OCI-LY7 (cell line): Measurements from ENCODE around the gene RPS6KA2. TPM values are rescaled to one million over a fixed set of nuclear protein-coding genes. Genes with fewer than 3 reads are reported as not detected.

Experiments
- BruUV-seq: library from RNA; stranded (reverse); fragments of 400-500 nt; replicated peaks from 2 replicates; lab custom pipeline; 2021; lab: Mats Ljungman, UMichigan
- CTCF ChIA-PET: fragments of 300-600 bp; sonication (Branson Sonifier 250); formaldehyde crosslinking; loops from one replicate; lab custom pipeline; 2022; ENCODE audit warnings: antibody characterized with exemption; ENCODE audit not compliant: unreplicated experiment; lab: Charles Lee
- POLR2A ChIA-PET: fragments of 300-600 bp; sonication (Branson Sonifier 250); formaldehyde crosslinking; loops from one replicate; lab custom pipeline; 2022; ENCODE audit warnings: antibody characterized with exemption; lab: Charles Lee
- DNase-seq: peaks from one replicate; pipeline ENCODE4 v3.0.0-alpha.2; 2015; ENCODE audit warnings: low spot score
- H2AFZ ChIP-seq: fragments of 200-600 bp; sonication (generic), shearing (Covaris generic); 2 replicates; pipeline ENCODE4 v1.6.1; 2014; ENCODE audit warnings: mild to moderate bottlenecking, antibody characterized with exemption, low read length, moderate library complexity
- H3K27ac ChIP-seq: fragments of 200-600 bp; sonication (generic); 2 replicates; pipeline ENCODE4 v1.5.1; 2014; ENCODE audit warnings: mixed run types, low read depth, mild to moderate bottlenecking, moderate library complexity, low read length, inconsistent platforms; ENCODE audit not compliant: poor library complexity, severe bottlenecking
- H3K36me3 ChIP-seq: fragments of 200-600 bp; sonication (generic); 2 replicates; pipeline ENCODE4 v1.6.1; 2014; ENCODE audit warnings: mild to moderate bottlenecking, antibody characterized with exemption, low read length, moderate library complexity, mixed read lengths; ENCODE audit not compliant: insufficient read depth
- H3K4me1 ChIP-seq: fragments of 200-600 bp; sonication (generic); 2 replicates; pipeline ENCODE4 v1.5.1; 2014; ENCODE audit warnings: mild to moderate bottlenecking, low read length; ENCODE audit not compliant: insufficient read depth, poor library complexity, severe bottlenecking
- H3K4me2 ChIP-seq: fragments of 200-600 bp; sonication (generic); 2 replicates; pipeline ENCODE4 v1.6.1; 2014; ENCODE audit warnings: mild to moderate bottlenecking, low read length
- H3K4me3 ChIP-seq: fragments of 200-600 bp; sonication (generic); 2 replicates; pipeline ENCODE4 v1.5.1; 2014; ENCODE audit warnings: mild to moderate bottlenecking, low read depth, low read length; ENCODE audit not compliant: poor library complexity, severe bottlenecking
- H3K79me2 ChIP-seq: fragments of 200-600 bp; sonication (generic); 2 replicates; pipeline ENCODE4 v1.6.1; 2016; ENCODE audit warnings: low read depth, mild to moderate bottlenecking, low read length, moderate library complexity, mixed read lengths; ENCODE audit not compliant: insufficient read depth
- H3K9me2 ChIP-seq: fragments of 200-600 bp; sonication (generic); 2 replicates; pipeline ENCODE4 v1.6.1; 2016; ENCODE audit warnings: mild to moderate bottlenecking, low read length, mixed read lengths; ENCODE audit not compliant: insufficient read depth
- H3K9me3 ChIP-seq: fragments of 200-600 bp; sonication (generic); 2 replicates; pipeline ENCODE4 v1.6.1; 2014; ENCODE audit warnings: mild to moderate bottlenecking, mixed run types, low read length, mixed read lengths
- H4K20me1 ChIP-seq: fragments of 200-600 bp; sonication (generic); 2 replicates; pipeline ENCODE4 v1.6.1; 2014; ENCODE audit warnings: mild to moderate bottlenecking, antibody characterized with exemption, low read length, moderate library complexity, mixed read lengths; ENCODE audit not compliant: insufficient read depth
- EZH2phosphoT487 ChIP-seq: fragments of 200-600 bp; sonication (generic); IDR thresholded peaks from 2 replicates; pipeline ENCODE4 v1.6.1; 2018; ENCODE audit warnings: low read depth, borderline replicate concordance, mild to moderate bottlenecking, mixed run types, antibody characterized with exemption, low read length, moderate library complexity, mixed read lengths
- intact Hi-C: fragments of 100-400 bp; cut with micrococcal nuclease; formaldehyde crosslinking; loops from one replicate; pipeline ENCODE4 v1.10.0; 2022; ENCODE audit not compliant: unreplicated experiment
- total RNA-seq, 2 experiments: library from RNA; depleted of rRNA in 1 of 2; stranded (reverse); fragments of >200 nt in 1 of 2; shearing (Covaris generic) in 1 of 2; gene quantifications; 2 replicates each; pipeline ENCODE4 v1.2.3, GENCODE V29; 2014 to 2022
- TF ChIP-seq, protein P1 (sequence below): fragments of 200-600 bp; sonication (generic); conservative IDR thresholded peaks from 2 replicates; pipeline ENCODE4 v1.5.1; 2014; ENCODE audit warnings: mild to moderate bottlenecking, antibody characterized with exemption, low read length, moderate library complexity, mixed read lengths

The RPS6KA2 gene
- total RNA-seq, 2 experiments from 2014 or later: 0.69 to 1.9 TPM

DNA sequence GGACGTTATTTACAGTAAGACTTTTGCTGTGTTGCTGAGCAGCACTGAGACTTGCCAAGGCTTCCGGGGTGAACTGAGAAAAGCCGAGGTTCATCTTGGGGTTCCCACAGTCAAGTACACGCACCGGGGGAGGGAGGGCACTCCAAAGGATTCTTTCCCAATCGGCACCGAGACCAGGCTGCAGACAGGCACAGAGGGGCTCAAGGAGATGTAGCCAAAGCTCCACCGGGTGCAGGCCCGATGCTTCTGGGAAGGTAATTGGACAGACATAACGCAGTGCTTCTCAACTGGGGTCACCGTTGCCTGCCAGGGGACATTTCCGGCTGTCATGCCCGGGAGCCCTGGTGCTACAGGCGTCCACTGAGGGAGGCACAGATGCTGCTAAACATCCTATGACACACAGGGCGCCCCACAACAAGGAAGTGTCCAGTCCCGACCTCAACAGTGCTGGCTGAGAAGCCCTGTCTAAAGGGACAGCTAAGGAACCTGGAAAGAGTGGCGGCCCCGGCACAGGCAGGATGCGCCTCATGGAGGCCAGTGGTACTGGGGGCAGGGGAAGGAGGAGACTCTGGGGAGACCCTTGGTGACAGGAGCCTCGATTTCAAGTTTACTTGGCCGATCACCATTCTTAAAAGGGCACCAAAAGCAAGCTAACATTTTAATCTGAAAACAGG lies 133.5 kb downstream of the RPS6KA2 start:
- POLR2A ChIA-PET: interaction anchor here (0.7 kb wide), 1 partner anchor 38 kb away, joined by 6 read pairs; no protein-coding TSS in a partner anchor
- DNase-seq: no peak
- Histone ChIP-seq H3K79me2 (no peaks in the 10 kb centered on the region), H3K9me2 (no peaks in the 10 kb centered on the region), H3K27ac (no peak overlapping the region), H3K4me2 (no peak overlapping the region), H3K4me3 (no peak overlapping the region), H2AFZ (no peak overlapping the region), H3K4me1 (no peaks in the 10 kb centered on the region), H3K9me3 (no peaks in the 10 kb centered on the region), H3K36me3 (no peaks in the 10 kb centered on the region), H4K20me1 (no peaks in the 10 kb centered on the region)
- no TSS peak for BruUV-seq
- CTCF ChIA-PET: no interaction called here
- intact Hi-C loops: no loop called here
- TF ChIP-seq, protein P1, sequence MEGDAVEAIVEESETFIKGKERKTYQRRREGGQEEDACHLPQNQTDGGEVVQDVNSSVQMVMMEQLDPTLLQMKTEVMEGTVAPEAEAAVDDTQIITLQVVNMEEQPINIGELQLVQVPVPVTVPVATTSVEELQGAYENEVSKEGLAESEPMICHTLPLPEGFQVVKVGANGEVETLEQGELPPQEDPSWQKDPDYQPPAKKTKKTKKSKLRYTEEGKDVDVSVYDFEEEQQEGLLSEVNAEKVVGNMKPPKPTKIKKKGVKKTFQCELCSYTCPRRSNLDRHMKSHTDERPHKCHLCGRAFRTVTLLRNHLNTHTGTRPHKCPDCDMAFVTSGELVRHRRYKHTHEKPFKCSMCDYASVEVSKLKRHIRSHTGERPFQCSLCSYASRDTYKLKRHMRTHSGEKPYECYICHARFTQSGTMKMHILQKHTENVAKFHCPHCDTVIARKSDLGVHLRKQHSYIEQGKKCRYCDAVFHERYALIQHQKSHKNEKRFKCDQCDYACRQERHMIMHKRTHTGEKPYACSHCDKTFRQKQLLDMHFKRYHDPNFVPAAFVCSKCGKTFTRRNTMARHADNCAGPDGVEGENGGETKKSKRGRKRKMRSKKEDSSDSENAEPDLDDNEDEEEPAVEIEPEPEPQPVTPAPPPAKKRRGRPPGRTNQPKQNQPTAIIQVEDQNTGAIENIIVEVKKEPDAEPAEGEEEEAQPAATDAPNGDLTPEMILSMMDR: no peak
- no peak for TF ChIP-seq EZH2phosphoT487

DNA sequence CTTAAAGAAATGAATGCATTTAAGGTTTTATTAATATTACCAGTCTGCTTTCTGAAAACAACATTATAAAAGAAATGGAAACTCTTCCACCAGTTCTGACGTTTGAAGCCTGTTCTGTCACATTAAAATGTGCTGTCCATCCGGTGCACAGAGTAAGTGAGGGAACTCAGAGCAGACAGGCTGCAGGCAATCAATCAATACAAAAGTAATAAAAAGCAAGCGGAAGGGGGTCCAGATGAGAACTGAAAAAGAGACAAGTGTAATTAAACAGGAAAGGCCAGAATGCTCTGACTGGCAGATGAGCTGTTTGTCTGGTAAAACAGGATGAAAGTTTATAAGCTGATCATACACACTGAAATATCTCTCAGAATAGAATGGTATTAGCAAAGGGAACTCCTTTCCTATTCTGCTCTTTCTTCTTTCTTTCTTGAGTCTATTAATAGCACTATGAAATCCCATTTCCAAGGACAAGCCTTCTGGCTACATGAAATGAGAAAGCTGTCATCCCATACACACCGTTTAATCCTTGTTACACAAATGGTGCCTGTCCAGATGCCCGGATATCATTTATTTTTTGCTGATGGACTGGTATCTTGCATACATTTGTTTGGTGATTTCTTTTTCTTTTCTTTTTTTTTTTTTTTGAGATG lies 134.8 kb downstream of the RPS6KA2 start:
- H3K4me2 ChIP-seq: no peak overlapping the region
- no peak for TF ChIP-seq EZH2phosphoT487
- TF ChIP-seq, protein P1: no peak
- intact Hi-C loops: no loop called here
- H3K4me1 ChIP-seq: no peaks in the 10 kb centered on the region
- H3K79me2 ChIP-seq: no peaks in the 10 kb centered on the region
- no peaks in the 10 kb centered on the region for H4K20me1 ChIP-seq
- no peak overlapping the region for H3K27ac ChIP-seq
- H3K9me2 ChIP-seq: no peaks in the 10 kb centered on the region
- DNase-seq: no peak
- POLR2A ChIA-PET: interaction anchor here (0.7 kb wide), 2 partner anchors 54 to 115 kb away, joined by 3 read pairs; no protein-coding TSS in a partner anchor
- no TSS peak for BruUV-seq
- H3K36me3 ChIP-seq: no peaks in the 10 kb centered on the region
- H3K9me3 ChIP-seq: no peaks in the 10 kb centered on the region
- CTCF ChIA-PET: no interaction called here
- no peak overlapping the region for H2AFZ ChIP-seq
- H3K4me3 ChIP-seq: no peak overlapping the region
